Transverse colon (tissue), 4 donors: ENCODE measurements around the gene WFDC10A. TPM values are rescaled to one million over a fixed set of nuclear protein-coding genes. Genes with fewer than 3 reads are reported as not detected.

Experiments
- DNase-seq: peaks from one replicate; pipeline ENCODE4 v3.0.0-alpha.2; 2019
- H3K27ac ChIP-seq, 4 donors: fragments of 200-600 bp; sonication (generic); 2 replicates each; pipeline ENCODE4 v1.5.1; 2016 to 2018; ENCODE audit warnings: inconsistent platforms in 4 of 4
- H3K27me3 ChIP-seq: fragments of 200-600 bp; sonication (generic); 2 replicates; pipeline ENCODE4 v1.5.1; 2017; ENCODE audit warnings: inconsistent platforms
- H3K36me3 ChIP-seq, 4 donors: fragments of 200-600 bp; sonication (generic); 2 replicates each; pipeline ENCODE4 v1.5.1; 2017 to 2019; ENCODE audit warnings: inconsistent platforms in 4 of 4
- H3K4me1 ChIP-seq, 4 donors: fragments of 200-600 bp; sonication (generic); 2 replicates each; pipeline ENCODE4 v1.5.1; 2017 to 2020; ENCODE audit warnings: inconsistent platforms in 4 of 4
- H3K4me3 ChIP-seq, 4 donors: fragments of 200-600 bp; sonication (generic); 1 replicate in 1 of 4; 2 replicates in 3 of 4; pipeline versions ENCODE4 v1.5.1 to v1.6.1; 2017 to 2019; ENCODE audit warnings: inconsistent platforms in 4 of 4
- H3K9me3 ChIP-seq, 2 donors: fragments of 200-600 bp; sonication (generic); 2 replicates each; pipeline ENCODE4 v1.5.1; 2017 to 2019; ENCODE audit warnings: inconsistent platforms in 2 of 2
- CTCF ChIP-seq, 5 experiments: fragments of 200-600 bp in 3 of 5; fragments of 450-650 bp in 2 of 5; sonication (generic) in 3 of 5; IDR thresholded peaks; 1 replicate in 2 of 5; 2 replicates in 3 of 5; pipeline ENCODE4 v1.5.1; 2016 to 2017; ENCODE audit warnings: antibody characterized with exemption in 5 of 5, inconsistent platforms in 3 of 5, mild to moderate bottlenecking in 2 of 5, moderate library complexity in 1 of 5
- EP300 ChIP-seq: sonication (generic); formaldehyde crosslinking; IDR thresholded peaks from one replicate; pipeline ENCODE4 v1.6.1; 2017; ENCODE audit warnings: antibody characterized with exemption, low read depth
- POLR2A ChIP-seq: fragments of 450-650 bp; IDR thresholded peaks from one replicate; pipeline ENCODE4 v1.6.1; 2016; ENCODE audit warnings: antibody characterized with exemption, mild to moderate bottlenecking, moderate library complexity
- POLR2AphosphoS5 ChIP-seq, 3 donors: sonication (generic); formaldehyde crosslinking; IDR thresholded peaks; one replicate each; pipeline ENCODE4 v1.6.1; 2016; ENCODE audit warnings: antibody characterized with exemption in 3 of 3
- WGBS, 2 donors: methylation state at CpG; one replicate each; pipeline ENCODE4 v1.1.5; 2018; ENCODE audit warnings: low coverage in 1 of 2; 5-methylcytosine and 5-hydroxymethylcytosine counted together
- in situ Hi-C, 4 donors: fragments of 200-750 bp; cut with MboI; loops; one replicate each; pipeline versions ENCODE4 v1.15.0 to v1.15.1; 2017; ENCODE audit warnings: low sequenced_read_pairs in 3 of 4, low pct_ligation_motif_present in 1 of 4, low pct_unique_long_range_greater_than_20kb in 1 of 4
- intact Hi-C: fragments of 100-400 bp; cut with DNase I; formaldehyde crosslinking; loops from one replicate; pipeline ENCODE4 v1.15.1; 2023; ENCODE audit warnings: low total_unique reads
- total RNA-seq, 4 donors: library from RNA; depleted of rRNA; stranded (reverse); fragments of >200 nt; gene quantifications; one replicate each; pipeline ENCODE4 v1.1.0, GENCODE V29; 2016

WFDC10A gene
- total RNA-seq, 4 donors from 2014 or later, result not detected

GRCh38 chr20:45621593-45621992 lies 7.9 kb upstream of the WFDC10A start:
- TF ChIP-seq POLR2A (no peak), POLR2AphosphoS5 (IDR thresholded peaks at IDR 0.05) (peak in 1 of 3 donors; percentile 28)
- intact Hi-C loops (no loop called here), in situ Hi-C loops (no loop called here)
- H3K36me3 ChIP-seq, result no peaks in the 10 kb centered on the region
- WGBS, 2 donors, result 49 to 52% methylated on average over 2 of the region's 2 CpGs
- H3K27me3 ChIP-seq, result no peaks in the 10 kb centered on the region
- H3K27ac ChIP-seq, result peak overlapping the region in 1 of 4 donors; percentile 23
- no peak overlapping the region for H3K4me3 ChIP-seq
- H3K9me3 ChIP-seq, result no peaks in the 10 kb centered on the region
- DNase-seq, result peak; percentile 36
- peaks cover 0 to 15% (median 6%) of the 10 kb centered on the region in 4 donors for H3K4me1 ChIP-seq

GRCh38 chr20:45626540-45626939 lies 3.0 kb upstream of the WFDC10A start:
- peaks cover 0 to 13% (median 4%) of the 10 kb centered on the region in 4 donors for H3K4me1 ChIP-seq
- no peaks in the 10 kb centered on the region for H3K9me3 ChIP-seq
- no peak for DNase-seq
- TF ChIP-seq EP300, result no peak
- no peak for TF ChIP-seq CTCF (IDR thresholded peaks at IDR 0.05)
- no peak for TF ChIP-seq POLR2A
- H3K4me3 ChIP-seq, result no peak overlapping the region
- WGBS, 2 donors, result 72 to 77% methylated on average over 2 of the region's 2 CpGs
- H3K36me3 ChIP-seq, result no peaks in the 10 kb centered on the region
- no peaks in the 10 kb centered on the region for H3K27me3 ChIP-seq
- in situ Hi-C loops (no loop called here), intact Hi-C loops (no loop called here)
- no peak overlapping the region for H3K27ac ChIP-seq

- H3K27ac ChIP-seq, result no peak overlapping the region
- no peak overlapping the region for H3K4me3 ChIP-seq
- intact Hi-C loops (no loop called here), in situ Hi-C loops (no loop called here)
- TF ChIP-seq POLR2AphosphoS5 (IDR thresholded peaks at IDR 0.05), result no peak
- TF ChIP-seq POLR2A, result no peak
- no peak for TF ChIP-seq CTCF (IDR thresholded peaks at IDR 0.05)
- TF ChIP-seq EP300, result no peak
- H3K27me3 ChIP-seq, result no peaks in the 10 kb centered on the region
- no peak for DNase-seq
- no peaks in the 10 kb centered on the region for H3K36me3 ChIP-seq
- no peaks in the 10 kb centered on the region for H3K9me3 ChIP-seq
- H3K4me1 ChIP-seq, result peaks cover 0 to 4% (median 0%) of the 10 kb centered on the region in 4 donors
Measured at GRCh38 chr20:45630371-45630770, 832 bp downstream of the WFDC10A start.

GRCh38 chr20:45631184-45631583 lies 1.6 kb downstream of the WFDC10A start, which contains the start of gene WFDC9:
Gene WFDC9 (minus strand): TSS chr20:45631284. CDS start chr20:45610181, 21,103 bp downstream.
- no peaks in the 10 kb centered on the region for H3K36me3 ChIP-seq
- no peaks in the 10 kb centered on the region for H3K27me3 ChIP-seq
- no peak within 1 kb of the TSS for H3K27ac ChIP-seq
- H3K4me1 ChIP-seq, result peaks cover 0 to 4% (median 0%) of the 10 kb centered on the region in 4 donors
- intact Hi-C loops, result no loop called here
- TF ChIP-seq POLR2AphosphoS5 (IDR thresholded peaks at IDR 0.05), result no peak
- no peak for TF ChIP-seq POLR2A
- no peak for TF ChIP-seq CTCF (IDR thresholded peaks at IDR 0.05)
- no peak for TF ChIP-seq EP300
- WGBS, 2 donors, result 71 to 100% methylated on average over 1 to 4 of the region's 4 CpGs
- no peak within 1 kb of the TSS for H3K4me3 ChIP-seq
- DNase-seq, result no peak
- H3K9me3 ChIP-seq, result no peaks in the 10 kb centered on the region
- in situ Hi-C loops, result no loop called here

DNA sequence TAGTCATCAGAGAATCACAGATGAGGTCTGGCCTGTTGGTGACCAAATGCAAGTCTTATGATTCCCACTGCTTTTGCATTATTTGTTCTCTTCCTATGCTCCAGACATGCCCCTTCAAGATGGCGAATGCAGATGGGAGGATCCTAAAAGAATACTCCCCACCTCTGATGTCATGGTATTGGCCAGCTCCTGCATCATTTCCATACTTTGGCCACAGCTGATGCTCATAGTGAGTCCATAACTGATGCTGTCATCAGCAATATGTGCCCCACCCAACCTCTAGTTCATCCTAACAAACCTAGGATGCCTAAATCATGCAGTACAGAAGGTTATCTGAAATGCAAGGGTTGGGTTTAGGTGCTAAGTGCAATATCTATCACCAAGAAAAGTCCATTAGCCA lies 7.0 kb downstream of the WFDC10A start:
- in situ Hi-C loops (no loop called here), intact Hi-C loops (no loop called here)
- WGBS, 2 donors, result 75 to 88% methylated on average over 1 of the region's 1 CpG
- Histone ChIP-seq H3K27ac (no peak overlapping the region), H3K4me3 (no peak overlapping the region), H3K27me3 (no peaks in the 10 kb centered on the region), H3K4me1 (no peaks in the 10 kb centered on the region), H3K36me3 (no peaks in the 10 kb centered on the region), H3K9me3 (no peaks in the 10 kb centered on the region)
- no peak for TF ChIP-seq EP300
- no peak for TF ChIP-seq POLR2A
- TF ChIP-seq CTCF (IDR thresholded peaks at IDR 0.05), result no peak
- TF ChIP-seq POLR2AphosphoS5 (IDR thresholded peaks at IDR 0.05), result no peak
- no peak for DNase-seq
